GM23248 (cell line): ENCODE data around the gene GALNT17.

ENCODE experiments used
- EZH2 ChIP-seq: fragments of 200-600 bp; sonication (generic); IDR thresholded peaks from 2 replicates; pipeline ENCODE4 v1.6.1; 2018; ENCODE audit warnings: antibody characterized with exemption, mild to moderate bottlenecking; ENCODE audit not compliant: insufficient read depth, poor library complexity, severe bottlenecking
- EZH2phosphoT487 ChIP-seq: fragments of 200-600 bp; sonication (generic); IDR thresholded peaks from 2 replicates; pipeline ENCODE4 v1.6.1; 2018; ENCODE audit warnings: antibody characterized with exemption, moderate library complexity, mild to moderate bottlenecking, low read depth; ENCODE audit not compliant: insufficient read depth

DNA sequence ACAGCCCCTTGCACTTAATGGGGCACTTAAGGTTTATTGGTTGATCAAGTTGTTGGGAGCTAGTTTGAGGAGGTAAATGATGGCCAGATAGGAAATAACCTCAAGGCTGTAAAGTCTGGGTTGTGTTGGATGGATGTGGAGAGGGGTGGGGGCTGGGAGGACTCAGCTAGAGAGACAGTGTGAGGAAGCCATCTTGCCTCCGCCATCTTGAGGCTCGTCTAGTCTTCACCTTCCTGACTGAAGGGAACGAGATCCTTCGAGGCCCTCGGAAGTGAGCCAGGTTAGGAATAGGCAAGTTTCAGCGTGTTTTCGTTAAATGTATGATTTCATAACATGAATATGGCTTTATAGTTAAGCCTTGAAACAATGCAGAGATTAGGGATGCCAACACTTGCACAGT is 5.5 kb downstream of the GALNT17 start:
- TF ChIP-seq EZH2 (no peak), EZH2phosphoT487 (no peak)
